DMS53 treated with DMSO at 0.1 percent for 48 hours (cell line): ENCODE data around the gene LORICRIN.
"Not testable (repeated sequence)": the region's sequence is repeated elsewhere in the genome, so short reads cannot be mapped to it uniquely, and the experiment has no call there.

Experiments
- DNase-seq: peaks from one replicate; lab custom pipeline; 2025; ENCODE audit not compliant: unreplicated experiment; lab: John Stamatoyannopoulos, UW

The LORICRIN gene

GRCh38 chr1:153259387-153259786, at the start of gene LORICRIN:
Gene LORICRIN (plus strand): TSS chr1:153259687. CDS start chr1:153260950, 1,263 bp downstream.
- DNase-seq, result no peak

DNA sequence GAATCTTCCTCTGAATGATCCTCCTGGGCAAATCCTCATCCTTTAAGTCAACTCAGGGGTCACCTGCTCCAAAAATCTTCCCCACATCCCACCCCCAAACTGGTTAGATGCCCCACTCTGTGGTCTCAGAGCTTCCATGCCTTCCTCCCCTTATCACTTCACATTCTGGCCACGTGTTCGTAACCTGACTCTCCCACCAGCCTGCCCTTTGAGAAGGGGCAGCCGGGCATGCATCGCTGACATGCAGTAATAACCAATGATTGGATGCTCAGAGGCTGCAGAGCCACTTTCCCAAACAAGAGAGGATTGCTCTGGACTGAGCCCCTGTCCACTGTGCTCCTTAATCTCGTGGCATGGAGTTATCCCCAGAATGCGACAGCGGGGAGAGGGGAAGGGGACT, 49.3 kb upstream of the LORICRIN start:
- DNase-seq, result no peak

- DNase-seq, result no peak
Observed at GRCh38 chr1:153212201-153212600, 47.3 kb upstream of the LORICRIN start.

DNA sequence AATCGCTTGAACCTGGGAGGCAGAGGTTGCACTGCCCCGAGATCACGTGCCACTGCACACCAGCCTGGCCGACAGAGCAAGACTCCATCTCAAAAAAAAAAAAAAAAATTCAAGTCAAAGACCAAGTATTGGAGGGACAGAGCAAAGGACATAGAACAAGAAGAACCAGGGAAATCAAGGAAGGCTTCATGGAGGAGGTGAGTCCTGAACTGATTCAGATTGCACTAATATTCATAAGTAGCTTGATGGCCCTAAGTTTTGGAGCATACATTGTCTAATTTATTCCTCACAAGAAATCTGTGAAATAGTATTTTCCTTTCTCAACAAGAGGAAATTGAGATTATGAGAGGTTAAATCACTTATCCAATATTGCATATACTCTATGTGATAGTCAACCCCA, 46.0 kb upstream of the LORICRIN start:
- DNase-seq, result no peak

GRCh38 chr1:153217212-153217611, 42.3 kb upstream of the LORICRIN start, which contains the start of gene PRR9:
Gene PRR9 (plus strand): TSS chr1:153217584. CDS start chr1:153218145, 561 bp downstream.
- DNase-seq, result no peak

GRCh38 chr1:153217744-153218416, 41.6 kb upstream of the LORICRIN start:
- no peak for DNase-seq

GRCh38 chr1:153220606-153221303, 38.7 kb upstream of the LORICRIN start:
- no peak for DNase-seq

DNA sequence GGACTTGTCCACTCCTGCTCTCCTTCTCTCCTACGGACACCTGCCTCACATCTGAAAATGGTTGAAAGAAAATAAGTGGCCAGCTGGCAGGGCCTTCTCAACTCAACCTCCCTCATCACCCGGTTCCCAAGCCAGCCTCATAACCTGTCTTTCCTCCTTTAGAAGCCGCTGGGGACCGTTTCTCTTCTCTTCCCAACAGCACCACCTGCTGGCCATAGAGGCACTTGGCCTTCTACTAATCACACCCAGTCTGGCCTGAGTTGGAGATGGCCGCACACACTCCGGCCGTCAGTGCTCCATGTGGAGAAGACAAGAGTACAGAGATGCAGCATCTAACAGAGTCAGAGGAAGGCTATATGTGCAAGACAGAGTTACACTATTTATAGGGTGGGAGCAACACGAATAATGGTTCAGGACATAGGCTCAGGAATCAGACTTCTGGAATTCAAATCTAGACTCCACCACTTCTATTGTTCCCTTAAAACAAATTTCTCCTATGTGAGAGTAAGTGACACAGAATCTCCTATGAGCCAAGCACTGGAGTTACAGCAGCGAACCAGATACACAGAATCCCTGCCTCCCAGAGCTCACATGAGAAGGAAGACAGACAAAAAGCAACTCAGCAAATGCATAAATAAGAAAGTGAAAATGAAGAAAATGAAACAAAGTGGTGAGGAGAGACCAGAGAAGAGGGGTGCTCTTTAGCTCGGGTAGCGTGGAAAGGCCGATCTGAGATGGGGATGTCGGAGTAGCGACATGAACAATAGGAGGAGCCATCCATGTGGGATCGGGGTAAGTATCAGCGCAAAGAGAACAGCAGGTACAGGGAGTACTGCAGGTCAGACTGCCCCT, 36.2 kb upstream of the LORICRIN start:
- not testable (repeated sequence) for DNase-seq

GRCh38 chr1:153227810-153228209, 31.7 kb upstream of the LORICRIN start:
- no peak for DNase-seq

DNA sequence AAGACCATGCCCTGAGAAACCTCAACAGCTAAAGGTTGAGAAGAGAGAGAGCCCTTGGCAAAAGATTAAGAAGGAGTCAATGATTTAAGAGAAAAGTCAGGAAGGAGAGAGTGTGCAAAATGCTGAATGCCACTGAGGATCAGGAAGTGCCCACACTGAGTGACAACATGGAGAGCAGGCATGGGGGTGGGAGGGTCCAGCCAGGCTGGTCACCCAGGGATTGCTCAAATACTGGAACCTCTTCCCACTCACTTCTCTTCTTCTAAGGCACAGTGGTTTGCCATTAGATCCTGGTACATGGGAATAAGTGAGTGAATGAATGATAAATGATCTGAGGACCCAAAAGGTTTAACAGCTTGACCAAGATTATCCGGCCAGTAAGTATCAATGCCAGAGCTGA, 31.0 kb upstream of the LORICRIN start:
- DNase-seq, result no peak

- DNase-seq, result not testable (repeated sequence)
Observed at GRCh38 chr1:153229076-153229829, 30.2 kb upstream of the LORICRIN start.

DNA sequence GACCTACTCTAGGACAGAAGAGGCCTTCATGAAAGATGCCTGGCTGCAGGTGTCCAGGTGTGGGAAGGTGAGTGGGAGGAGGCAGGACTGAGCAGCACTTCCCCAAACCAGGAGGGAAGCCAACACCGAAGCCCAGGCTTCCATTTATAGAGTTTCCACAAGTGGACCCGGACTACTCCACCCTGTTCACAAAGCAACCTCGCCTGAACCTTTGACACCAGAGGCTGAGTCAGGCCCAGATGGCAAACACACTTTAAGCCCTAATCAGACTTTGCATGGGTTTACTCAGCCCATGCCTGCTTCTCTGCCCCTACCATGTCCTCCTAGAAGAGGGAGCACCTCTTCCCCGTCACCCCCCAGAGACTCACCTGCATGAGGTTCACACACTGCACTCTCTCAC, 28.1 kb upstream of the LORICRIN start:
- no peak for DNase-seq

DNA sequence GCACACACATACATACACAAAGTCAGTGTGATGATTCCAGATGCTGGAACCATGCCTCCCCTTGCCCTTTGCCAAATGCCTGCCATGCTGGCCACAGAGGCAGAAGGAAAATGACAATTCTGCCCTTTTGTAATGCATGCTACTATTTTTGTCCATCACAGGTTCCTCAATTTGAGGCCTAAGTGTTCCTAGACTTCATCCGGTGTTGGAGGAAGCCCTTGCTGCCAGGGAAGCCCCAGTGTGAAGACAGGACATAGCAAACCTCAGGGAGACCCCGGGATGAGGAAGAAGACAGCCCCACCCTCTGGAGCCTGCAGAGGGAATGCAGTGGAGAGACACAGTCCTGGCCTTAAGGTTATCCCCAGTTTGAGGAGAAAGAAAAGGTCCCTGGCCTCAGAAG, 27.7 kb upstream of the LORICRIN start:
- DNase-seq, result no peak

DNA sequence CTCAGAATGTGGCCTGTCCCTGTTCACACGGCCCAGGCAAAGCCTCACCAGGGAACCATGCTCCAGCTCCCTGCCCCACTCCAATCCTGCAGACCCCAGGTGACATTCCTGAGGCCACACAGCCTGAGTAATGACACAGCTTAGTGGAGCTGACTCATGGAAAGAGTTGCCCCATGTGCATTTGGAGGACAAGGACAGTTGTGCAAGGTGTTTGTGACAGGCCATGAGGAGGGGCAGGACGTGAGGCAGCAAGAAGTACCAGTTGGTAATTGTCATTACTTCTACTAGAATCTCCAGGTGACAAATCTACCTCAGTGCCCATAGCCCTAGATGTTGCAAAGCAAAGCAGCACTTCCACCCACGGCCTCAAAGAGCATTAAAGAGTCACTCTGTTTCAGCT, 26.9 kb upstream of the LORICRIN start:
- no peak for DNase-seq

DNA sequence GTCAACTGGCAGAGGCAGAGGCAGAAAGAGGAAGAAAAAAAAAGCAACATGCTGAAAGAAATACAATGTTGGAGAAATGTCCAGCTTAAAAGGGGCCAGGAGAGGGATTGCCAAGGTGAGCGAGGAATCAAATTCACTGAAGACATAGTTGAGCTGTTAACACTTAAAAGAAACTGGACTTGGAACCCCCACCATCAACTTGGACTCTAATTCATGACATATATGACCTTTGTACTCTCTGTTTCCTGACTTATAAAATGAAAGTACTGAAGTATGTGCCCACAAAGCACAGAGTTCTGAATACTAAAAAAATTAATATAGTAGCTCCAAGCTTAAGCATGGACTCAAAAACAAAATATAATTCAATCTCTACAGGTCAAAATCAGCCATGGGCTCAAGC, 26.0 kb upstream of the LORICRIN start:
- DNase-seq, result no peak

- DNase-seq, result no peak
Observed at GRCh38 chr1:153238527-153238926, 21.0 kb upstream of the LORICRIN start.

- no peak for DNase-seq
Observed at GRCh38 chr1:153242160-153242559, 17.3 kb upstream of the LORICRIN start.

GRCh38 chr1:153245466-153245865, 14.0 kb upstream of the LORICRIN start:
- no peak for DNase-seq

- no peak for DNase-seq
Observed at GRCh38 chr1:153246018-153246417, 13.5 kb upstream of the LORICRIN start.

GRCh38 chr1:153246825-153247224, 12.7 kb upstream of the LORICRIN start:
- DNase-seq, result no peak
